Urothelium cell line (cell line): Measurements from ENCODE around the gene LONP2.
A peak's percentile ranks its signal among the peaks of the same experiment; 100 is the strongest.
"Not testable (repeated sequence)": the region's sequence is repeated elsewhere in the genome, so short reads cannot be mapped to it uniquely, and the experiment has no call there.

Source experiments
- DNase-seq: peaks from one replicate; pipeline ENCODE4 v3.0.0; 2011; ENCODE audit warnings: low spot score, mixed read lengths
- FAIRE-seq: peaks from 2 replicates; lab custom pipeline; 2011; peaks lifted over from hg19 to GRCh38; lab: Jason Lieb, UNC

The LONP2 gene

DNA sequence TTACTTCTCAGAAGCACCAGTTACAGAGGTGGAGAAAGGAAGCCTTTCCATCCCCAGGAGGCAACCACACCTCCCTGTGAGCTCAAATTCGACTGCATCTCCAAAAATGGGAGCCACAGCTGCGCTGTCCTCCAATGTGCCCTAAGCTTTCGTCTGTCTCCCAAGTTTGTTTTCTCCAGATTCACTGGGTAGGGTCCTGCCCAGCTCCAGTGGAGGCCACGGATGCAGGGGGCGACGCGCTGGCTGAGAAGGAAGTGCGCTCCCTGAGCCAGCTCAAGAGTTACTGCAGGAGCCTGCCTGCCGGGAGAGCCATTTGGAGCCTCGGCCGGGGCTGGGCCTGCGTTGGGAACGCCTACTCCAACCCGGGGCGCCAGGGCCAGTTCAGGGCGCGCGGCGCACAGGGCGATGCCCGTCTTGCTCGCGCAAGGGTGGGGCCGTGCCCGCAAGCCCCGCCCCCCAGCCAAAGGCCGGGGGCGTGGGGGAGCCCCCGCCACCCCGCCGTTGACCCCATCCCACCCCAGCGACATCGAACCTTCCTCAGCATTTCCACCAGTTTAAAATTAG lies 121.6 kb downstream of the LONP2 start:
- DNase-seq: peak; percentile 80
- no peak for FAIRE-seq

DNA sequence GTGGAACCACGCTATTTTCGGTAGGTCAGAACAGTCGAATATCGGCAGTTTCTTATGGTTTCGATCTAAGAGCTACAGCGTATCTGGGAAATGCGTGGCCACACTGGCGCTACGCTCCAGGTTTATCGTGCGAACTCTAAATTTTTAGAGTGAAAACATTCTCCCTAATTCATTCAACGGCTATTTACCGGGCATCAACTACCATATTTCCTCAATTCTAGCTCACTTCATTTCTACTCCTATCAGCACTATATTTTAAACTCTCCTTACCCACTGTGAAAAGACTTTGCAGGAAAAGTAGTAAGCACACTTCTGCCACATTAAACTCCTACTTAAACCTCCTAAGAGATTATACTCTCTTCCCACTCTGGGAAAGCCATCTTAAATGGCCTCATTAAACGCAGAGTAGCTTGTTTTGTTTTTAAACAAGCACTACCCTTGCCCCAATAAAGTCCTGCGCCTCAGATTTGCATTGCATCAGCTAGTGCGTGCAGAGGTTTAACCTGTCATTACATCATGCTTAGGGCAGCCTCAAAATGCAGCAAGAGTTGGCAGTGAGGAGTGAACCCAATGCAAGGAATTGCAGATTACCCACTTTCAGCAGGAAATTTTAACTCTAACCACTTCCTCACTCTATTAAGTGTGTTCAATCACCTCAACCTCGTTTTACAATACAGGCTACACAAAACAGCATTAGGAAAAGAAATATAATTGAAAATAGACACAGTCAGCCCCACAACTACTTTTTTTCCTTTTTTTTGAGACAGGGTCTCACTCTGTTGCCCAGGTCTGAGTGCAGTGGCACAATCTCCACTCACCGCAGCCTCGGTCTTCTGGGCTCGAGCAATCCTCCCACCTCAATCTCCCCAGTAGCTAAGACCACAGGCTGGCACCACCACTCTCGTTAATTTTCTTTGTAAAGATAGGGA lies 122.3 kb downstream of the LONP2 start:
- FAIRE-seq (no peak), DNase-seq (peak; percentile 42)

DNA sequence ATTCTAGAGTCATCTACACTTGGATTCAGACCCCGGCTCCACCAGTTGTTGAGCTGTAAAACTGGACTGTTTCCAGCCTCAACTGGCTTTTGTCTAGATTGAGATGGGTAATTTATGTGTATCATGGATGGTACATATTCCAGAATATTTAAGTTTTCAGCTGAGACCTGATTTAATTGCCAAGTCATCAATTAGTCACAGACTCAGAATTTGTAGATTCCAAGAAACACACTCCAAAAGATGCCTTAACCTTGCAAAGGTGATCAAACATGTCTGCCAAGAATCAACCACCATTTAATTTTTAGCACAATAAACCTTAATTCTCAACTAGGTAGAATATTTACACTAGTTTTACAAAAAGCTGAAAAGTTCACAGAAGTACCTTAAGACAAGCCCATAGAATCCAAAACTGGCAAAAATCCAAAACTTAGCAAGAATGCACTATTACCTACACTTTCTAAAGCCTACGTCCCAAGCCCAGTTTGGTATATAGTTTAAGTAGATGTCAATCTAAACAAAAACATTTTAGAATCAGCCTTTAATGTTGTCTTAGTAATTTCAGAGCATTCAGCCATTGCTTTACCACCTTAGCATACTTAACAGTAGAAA lies 123.4 kb downstream of the LONP2 start:
- FAIRE-seq (no peak), DNase-seq (no peak)

DNA sequence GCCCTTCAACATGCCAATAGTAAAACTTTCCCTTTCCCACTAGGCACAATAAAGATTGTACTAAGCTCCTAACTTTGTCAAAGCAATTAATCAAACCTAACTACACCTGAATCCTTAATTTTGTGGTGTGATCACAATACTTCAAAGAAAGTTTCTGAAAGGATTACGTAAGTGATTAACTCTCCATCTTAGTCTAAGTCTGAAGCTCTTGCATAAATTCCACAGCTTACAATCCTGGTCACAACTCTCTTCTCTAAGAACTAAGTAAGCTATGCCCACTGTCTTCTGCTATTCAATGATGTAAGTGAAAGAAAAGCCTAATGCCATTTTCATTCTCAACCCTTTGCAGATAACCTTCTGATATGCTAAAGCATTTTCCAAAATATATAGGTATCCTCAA lies 125.7 kb downstream of the LONP2 start:
- DNase-seq (no peak), FAIRE-seq (no peak)

DNA sequence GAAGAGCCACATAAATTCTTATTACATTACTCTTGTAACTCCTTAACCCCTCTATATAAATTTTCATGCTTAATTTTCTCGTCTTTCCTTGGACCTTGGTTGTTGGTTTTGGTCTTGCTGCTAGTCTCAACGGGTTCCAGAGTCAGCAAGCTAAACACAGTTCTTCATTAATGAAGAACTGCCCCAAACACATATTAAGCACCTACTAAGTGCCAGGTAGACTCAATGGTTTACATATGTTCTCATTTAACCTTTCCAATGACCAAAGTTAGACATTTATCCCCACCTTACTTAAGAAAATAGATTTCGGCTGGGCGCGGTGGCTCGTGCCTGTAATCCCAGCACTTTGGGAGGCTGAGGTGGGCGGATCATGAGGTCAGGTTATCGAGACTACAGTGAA lies 126.1 kb downstream of the LONP2 start:
- DNase-seq: no peak
- no peak for FAIRE-seq

DNA sequence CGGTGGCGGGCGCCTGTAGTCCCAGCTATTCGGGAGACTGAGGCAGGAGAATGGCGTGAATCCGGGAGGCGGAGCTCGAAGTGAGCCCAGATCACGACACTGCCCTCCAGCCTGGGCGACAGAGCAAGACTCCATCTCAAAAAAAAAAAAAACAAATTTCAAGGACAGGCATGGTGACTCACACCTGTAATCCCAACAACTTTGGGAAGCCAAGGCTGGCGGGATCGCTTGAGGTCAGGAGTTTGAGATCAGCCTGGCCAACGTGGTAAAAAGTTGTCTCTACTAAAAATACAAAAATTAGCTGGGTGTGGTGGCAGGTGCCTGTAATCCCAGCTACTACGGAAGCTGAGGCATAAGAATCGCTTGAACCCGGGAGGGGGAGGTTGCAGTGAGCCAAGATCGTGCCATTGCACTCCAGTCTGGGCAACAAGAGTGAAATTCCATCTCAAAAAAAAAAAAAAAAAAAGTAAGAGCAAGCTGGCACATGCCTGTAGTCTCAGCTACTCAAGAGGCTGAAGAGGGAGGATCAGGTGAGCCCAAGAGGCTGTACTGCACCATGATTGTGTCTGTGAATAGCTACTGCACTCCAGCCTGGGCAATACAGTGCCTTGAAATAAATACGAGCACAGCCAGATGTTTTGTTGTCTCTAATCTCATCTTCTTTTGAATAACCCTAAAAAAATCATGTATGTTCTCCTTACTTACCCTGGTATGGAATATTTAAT lies 126.7 kb downstream of the LONP2 start:
- FAIRE-seq: not testable (repeated sequence)

DNA sequence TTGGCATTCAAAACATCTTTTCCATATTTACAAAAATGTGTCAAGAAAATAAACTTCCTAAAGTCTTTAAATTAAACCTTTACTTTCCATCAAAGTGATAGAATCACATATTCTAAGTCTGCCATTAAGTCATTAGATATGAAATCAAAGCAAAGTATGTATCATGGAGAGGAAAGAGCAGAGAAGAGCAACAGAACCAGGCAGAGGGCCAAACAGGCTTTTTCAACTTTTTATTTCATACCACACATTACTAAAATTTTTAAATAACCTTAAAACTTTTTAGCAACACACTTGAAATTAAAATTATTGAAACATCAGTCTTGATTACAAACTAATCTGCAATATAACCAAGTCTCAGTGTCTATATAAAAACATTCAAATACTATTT lies 127.3 kb downstream of the LONP2 start:
- no peak for DNase-seq
- no peak for FAIRE-seq

More for the DNA sequence above, 126.7 kb downstream of the LONP2 start:
- not testable (repeated sequence) for DNase-seq

DNA sequence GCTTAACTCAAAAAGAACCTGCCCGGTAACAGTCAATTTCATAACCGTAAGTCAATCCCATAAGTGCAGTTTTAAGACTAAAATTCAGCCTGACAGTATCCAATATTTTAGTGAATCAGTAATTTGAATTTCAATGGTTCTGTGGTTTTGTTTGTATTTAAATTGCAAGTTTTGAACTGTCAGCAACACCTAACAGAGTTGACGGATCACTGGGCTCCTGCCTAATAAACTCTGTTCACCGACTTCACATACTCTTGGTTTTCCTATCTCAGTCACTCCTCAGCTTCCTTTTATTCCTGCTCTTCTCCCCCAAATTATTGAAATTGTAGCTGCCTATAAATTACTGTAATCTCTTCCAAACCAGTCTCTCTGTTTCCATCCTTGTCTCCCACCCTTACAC lies 128.6 kb downstream of the LONP2 start:
- FAIRE-seq (no peak), DNase-seq (no peak)

DNA sequence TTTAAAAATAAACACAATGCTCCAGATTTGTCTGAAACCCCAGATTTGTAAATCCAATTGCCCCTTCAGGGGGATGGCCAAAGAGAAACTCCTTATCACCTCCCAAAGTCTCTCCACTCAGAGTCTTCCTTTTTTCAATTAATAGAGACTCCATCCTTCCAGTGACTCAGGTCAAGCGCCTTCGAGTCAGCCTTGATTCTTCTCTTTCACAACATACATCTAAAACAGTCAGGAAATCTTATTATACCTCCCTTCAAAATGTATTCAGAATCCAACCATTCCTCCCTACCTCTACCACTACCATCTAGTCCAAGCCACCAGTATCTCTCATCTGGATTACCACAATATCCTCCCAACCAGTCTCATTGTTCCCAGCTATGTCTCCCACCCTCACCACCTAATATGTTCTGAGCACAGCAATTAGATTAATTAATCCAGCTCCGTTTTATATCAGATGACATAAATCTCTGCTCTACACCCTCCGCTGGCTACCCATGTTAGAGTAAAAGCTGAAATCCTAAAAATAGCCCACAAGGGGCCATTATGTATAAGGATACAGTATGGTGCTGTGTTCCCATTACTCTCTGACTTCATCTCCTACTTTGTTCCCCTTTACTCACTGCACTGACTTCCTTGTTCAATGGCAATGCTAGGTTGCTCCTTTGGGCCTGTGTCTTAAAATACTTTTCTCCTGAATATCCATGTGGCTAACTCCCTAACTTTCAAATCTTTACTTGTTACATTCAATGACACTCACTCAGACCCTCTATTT lies 129.3 kb downstream of the LONP2 start:
- FAIRE-seq: no peak
- no peak for DNase-seq

DNA sequence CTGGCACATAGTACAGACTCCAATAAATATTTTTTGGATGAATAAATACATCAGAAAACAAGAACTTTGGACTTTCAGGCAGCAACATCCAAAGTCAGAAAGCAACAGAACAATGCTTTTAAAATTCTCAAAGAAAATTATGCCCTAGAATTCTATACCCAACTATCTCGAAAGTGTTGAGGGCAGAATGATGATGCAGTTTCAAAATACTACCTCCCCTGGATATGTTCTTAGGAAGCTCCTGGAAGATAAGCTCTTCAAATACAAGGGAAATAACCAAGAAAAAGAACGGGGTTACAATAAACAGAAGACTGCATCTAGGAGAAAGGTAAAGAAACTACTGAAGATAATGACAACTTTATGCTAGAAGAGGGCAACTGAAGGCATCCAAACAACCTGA lies 130.2 kb downstream of the LONP2 start:
- DNase-seq (no peak), FAIRE-seq (no peak)

DNA sequence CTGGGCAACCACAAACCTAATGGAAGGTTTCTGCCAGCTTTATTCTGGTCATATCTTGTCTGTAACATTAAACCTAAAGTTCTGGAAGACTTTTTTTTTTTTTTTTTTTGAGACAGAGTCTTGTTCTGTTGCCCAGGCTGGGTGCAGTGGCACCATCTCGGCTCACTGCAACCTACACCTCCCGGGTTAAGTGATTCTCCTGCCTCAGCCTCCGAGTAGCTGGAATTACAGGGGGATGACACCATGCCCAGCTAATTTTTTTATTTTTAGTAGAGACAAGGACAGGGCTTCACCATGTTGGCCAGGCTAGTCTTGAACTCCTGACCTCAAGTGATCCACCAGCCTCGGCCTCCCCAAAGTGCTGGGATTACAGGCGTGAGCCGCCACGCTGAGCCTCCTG lies 133.2 kb downstream of the LONP2 start:
- FAIRE-seq, DNase-seq: not testable (repeated sequence)

DNA sequence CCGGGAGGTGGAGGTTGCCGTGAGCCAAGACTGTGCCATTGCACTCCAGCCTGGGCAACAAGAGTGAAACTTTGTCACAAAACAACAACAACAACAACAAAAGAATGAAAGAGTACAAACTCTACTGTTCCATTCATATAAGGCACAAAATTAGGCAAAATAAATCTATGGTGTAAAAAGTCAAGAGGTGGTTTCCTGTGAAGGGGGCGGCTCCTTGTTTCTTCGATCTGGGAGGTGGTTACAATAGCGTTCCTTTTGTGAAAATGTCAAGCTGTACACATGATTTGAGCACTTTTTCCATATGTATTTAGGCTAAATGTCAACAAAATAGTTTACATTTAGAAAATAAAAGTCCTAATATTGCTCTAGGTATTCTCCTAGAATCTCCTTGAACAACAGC lies 134.2 kb downstream of the LONP2 start:
- FAIRE-seq (no peak), DNase-seq (no peak)

DNA sequence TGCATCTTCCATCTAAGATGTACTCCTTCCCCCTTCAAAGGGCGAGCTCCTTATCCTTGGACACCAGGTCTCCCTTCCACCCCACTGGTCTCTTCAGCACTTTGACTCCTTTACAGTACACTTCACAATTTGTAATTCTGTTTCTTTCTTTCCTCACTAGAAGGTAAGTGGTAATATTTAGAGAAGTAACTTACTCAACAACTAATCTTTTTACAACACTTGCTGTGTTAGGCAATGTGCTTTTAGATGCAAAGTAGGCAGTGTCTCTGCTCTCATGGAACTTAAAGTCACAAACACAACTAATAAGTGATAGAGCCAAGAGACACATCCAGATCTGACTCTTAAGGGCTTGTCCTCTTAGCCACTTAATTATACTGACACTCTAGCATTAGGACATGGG lies 134.7 kb downstream of the LONP2 start:
- FAIRE-seq (no peak), DNase-seq (no peak)

DNA sequence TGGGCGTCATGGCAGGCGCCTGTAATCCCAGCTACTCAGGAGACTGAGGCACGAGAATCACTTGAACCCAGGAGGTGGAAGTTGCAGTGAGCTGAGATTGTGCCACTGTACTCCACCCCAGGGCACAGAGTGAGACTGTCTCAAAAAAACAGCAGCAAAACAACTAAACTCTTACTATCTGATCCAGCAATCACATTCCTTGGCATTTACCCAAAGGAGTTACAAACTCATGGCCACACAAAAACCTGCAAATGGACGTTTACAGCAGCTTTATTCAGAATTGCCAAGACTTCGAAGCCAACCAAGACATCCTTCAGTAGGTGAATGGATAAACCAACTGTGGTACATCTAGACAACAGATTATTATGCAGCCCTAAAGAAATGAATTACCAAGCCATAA lies 137.1 kb downstream of the LONP2 start:
- no peak for FAIRE-seq
- DNase-seq: no peak

DNA sequence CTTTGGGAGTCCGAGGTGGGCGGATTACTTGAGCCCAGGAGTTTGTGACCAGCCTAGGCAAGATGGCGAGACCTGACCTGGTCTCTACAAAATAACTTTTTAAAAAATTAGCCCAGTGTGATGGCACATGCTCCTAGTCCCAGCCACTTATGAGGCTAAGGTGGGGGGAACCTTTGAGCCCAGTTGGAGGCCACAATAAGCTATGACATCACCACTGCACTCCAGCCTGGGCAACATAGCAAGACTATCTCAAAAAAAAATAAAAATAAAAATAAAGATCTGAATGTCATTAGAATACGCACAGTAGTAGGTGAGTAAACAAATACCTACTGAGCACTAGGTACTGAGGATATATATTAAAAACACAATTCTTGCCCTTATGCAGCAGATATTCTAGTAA lies 138.0 kb downstream of the LONP2 start:
- DNase-seq: no peak
- no peak for FAIRE-seq

DNA sequence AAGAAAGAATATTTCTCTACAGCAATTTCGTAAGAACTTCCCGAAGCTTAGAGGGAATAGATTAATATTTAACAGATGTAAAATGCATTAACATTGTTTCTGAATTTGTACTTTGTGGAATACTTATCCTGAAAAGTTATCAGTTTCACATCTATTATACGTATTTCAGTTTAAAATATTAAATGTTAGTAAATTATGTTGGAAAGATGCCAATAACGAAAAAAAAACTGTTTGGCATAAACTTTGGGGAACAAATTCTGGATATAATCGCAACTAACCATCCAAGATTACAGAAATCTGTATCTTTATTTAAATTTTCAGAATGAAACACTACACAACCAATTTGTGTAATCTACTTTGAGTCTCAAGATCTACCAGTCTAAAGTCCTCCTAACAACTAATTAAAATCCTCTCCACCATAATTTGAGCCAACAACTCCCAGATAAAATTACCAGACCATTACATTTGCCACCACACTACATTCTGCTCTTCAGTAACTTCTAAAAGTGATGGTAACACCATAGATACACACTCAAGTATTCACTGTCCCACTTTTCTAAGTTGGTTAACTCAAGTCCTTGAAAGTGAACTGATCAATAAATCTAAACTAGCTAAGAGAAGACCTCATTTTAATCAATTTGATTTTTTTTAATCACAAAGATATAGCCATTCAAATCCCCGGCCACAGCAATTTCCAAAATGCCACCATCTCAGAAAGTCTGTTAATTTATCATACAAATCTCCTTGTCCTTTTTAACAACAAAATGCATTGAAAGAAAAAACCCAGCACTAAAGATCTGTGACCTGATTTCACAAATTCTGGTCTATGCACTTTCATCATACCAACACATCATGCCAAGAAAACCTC lies 139.1 kb downstream of the LONP2 start:
- FAIRE-seq (no peak), DNase-seq (no peak)

DNA sequence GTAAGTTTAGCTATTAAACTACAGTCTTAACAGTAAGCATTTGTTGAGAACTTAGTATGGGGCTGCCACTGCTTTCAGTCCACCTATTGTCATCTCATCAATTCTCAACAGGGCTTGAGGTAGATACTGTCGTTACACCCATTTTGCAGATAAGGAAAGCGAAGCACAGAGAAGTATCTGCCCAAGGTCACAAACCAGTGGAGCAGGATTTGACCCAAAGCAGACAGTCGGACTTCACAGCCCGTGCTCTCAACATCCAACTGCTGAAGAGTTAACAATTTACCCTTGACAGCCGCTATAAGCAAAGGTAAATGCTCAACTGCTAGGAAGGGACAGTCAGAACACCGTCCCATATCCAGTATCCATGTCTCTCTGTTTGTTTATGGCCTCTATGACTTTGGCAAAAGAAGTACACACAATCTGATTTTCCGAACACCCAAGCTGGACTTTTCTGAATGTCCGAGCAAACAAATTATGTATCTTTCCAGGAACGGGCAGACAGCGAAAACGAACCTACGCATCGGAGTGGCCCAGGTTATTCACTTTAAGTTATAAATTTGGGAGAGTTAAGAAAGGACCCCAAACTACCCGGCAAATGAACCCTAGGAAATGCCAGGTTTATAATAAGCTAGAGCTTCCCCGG lies 139.9 kb downstream of the LONP2 start:
- no peak for DNase-seq
- no peak for FAIRE-seq

DNA sequence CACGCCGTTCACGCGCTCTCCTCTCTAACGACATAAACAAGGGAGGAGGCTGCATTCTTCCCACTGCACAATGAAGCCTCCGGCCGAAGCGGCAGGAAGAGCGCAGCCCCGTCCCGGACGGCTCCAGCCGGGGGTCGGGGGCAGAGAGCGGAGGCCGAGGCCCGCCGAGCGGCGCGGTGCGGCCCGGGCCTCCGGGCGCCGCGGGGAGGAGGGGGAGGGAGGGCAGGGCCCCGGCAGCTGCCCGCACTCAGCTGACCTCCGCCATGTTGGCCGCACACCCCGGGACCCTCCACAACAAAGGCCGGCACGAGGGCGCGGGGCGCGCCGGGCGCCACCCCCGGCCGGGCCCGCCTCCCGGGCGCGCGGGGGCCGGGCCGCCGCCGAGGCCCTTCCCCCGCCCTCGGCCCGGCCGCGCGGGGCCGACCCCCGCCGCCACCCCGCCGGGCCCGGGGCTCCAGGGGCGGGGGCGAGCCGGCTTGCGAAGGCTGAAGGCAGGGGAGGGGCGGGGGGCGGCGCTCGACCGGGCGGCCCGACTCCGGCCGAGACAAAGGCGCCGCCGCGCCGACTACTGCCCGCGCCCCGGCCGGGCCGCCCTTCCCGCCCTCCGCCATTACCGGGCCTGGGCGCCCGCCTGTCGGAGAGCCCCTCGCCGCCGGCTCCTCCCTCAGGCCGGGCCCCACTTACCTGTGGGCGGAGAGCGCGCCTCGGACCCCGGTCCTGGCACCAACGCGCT lies 140.6 kb downstream of the LONP2 start:
- DNase-seq (peak; percentile 69), FAIRE-seq (no peak)
